Measurements from ENCODE around the gene TPO. TPM values are rescaled to one million over a fixed set of nuclear protein-coding genes. Genes with fewer than 3 reads are reported as not detected.

Gene TPO
- total RNA-seq, 1 donor from 2014 or later, result not detected

DNA sequence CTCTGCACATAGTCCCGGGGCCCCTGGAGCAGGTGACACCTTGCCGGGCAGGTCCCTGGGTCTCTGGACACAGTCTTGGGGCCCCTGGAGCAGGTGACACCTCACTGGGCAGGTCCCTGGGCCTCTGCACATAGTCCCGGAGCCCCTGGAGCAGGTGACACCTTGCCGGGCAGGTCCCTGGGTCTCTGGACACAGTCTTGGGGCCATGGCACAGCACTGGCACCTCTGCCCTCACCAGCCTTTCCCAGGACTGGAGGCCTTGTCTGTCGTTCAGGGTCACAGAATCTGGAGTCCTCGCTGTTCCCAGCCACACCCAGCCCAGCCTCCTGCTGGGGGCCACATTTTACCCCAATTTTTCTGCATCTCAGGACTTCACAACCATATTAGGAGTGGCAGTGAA is 2.2 kb downstream of the TPO start:
- DNase-seq (no peak), ATAC-seq (ENCODE audit: low read depth) (no peak)
- ChIA-PET POLR2A (no interaction called here), CTCF (no interaction called here)
- H3K27me3 Mint-ChIP-seq, result no peaks in the 10 kb centered on the region
- intact Hi-C loops (cut with micrococcal nuclease), result no loop called here
- H3K4me3 Mint-ChIP-seq, result no peak overlapping the region
- TF ChIP-seq, protein P1, sequence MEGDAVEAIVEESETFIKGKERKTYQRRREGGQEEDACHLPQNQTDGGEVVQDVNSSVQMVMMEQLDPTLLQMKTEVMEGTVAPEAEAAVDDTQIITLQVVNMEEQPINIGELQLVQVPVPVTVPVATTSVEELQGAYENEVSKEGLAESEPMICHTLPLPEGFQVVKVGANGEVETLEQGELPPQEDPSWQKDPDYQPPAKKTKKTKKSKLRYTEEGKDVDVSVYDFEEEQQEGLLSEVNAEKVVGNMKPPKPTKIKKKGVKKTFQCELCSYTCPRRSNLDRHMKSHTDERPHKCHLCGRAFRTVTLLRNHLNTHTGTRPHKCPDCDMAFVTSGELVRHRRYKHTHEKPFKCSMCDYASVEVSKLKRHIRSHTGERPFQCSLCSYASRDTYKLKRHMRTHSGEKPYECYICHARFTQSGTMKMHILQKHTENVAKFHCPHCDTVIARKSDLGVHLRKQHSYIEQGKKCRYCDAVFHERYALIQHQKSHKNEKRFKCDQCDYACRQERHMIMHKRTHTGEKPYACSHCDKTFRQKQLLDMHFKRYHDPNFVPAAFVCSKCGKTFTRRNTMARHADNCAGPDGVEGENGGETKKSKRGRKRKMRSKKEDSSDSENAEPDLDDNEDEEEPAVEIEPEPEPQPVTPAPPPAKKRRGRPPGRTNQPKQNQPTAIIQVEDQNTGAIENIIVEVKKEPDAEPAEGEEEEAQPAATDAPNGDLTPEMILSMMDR (IDR thresholded peaks at IDR 0.05), result no peak
- H3K36me3 Mint-ChIP-seq (ENCODE audit: low read depth), result no peaks in the 10 kb centered on the region
- no peaks in the 10 kb centered on the region for H3K9me3 Mint-ChIP-seq
- no peaks in the 10 kb centered on the region for H3K4me1 Mint-ChIP-seq
- H3K27ac Mint-ChIP-seq, result no peak overlapping the region

DNA sequence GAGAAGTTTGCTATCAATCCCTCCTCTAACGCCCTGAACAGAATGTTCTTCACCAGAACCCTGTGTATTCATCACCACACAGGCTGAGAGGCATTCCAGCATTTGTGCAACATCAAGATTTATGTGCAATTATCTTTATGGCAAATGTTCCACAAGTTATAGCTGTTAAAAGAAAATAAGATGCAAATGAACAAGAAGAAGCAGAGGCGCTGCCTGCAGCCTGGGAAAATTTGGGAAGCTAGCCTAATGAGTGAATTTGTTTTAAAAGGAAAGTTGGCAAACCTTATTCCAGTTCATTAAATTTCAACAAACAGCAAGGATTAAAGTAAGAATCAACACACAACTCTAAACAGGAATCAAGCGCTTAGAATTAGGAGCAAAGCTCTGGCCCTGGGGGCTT is 5.3 kb downstream of the TPO start:
- no peaks in the 10 kb centered on the region for H3K36me3 Mint-ChIP-seq (ENCODE audit: low read depth)
- ATAC-seq (ENCODE audit: low read depth) (no peak), DNase-seq (no peak)
- no peaks in the 10 kb centered on the region for H3K4me1 Mint-ChIP-seq
- TF ChIP-seq, protein P1 (IDR thresholded peaks at IDR 0.05), result no peak
- intact Hi-C loops (cut with micrococcal nuclease), result no loop called here
- H3K27ac Mint-ChIP-seq, result no peak overlapping the region
- H3K9me3 Mint-ChIP-seq, result no peaks in the 10 kb centered on the region
- CTCF ChIA-PET, result no interaction called here
- no peak overlapping the region for H3K4me3 Mint-ChIP-seq
- H3K27me3 Mint-ChIP-seq, result no peaks in the 10 kb centered on the region
- POLR2A ChIA-PET, result no interaction called here

DNA sequence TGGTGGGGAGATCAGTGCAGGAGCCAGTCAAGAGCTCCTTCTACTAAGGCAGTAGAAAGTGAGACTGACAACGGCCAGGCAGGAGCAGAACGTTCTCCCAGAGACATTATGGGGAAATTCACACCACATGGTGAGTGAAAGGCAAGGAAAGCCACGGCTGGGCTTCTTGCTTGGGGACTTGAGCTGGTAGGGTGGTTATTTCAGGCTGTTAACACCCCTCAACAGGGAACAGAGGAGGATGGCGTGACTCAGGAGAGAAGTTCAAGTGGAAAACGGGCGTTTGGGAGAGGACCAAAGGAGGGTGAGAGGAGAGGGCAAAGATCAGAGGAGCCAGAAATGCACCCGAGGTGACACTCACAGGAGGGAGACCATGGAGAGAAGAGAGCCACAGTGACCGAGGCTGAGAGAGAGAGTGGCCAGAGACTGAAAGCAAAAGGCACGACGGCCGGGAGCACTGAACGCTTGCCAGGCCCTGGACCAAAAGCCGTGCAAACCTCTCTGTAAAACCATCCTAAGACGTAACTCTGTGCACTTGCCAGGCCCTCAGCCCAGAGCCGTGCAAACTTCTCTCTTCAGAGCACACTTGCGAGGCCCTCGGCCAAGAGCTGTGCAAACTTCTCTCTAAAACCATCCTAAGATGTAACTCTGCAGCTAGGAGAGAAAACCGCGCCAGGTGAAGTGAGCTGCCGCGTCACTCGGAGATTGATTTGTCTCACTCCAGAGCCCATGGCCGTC is 7.7 kb downstream of the TPO start:
- no peak overlapping the region for H3K4me3 Mint-ChIP-seq
- H3K4me1 Mint-ChIP-seq, result no peaks in the 10 kb centered on the region
- ChIA-PET POLR2A (no interaction called here), CTCF (no interaction called here)
- TF ChIP-seq, protein P1 (IDR thresholded peaks at IDR 0.05), result no peak
- H3K36me3 Mint-ChIP-seq (ENCODE audit: low read depth), result no peaks in the 10 kb centered on the region
- no peak overlapping the region for H3K27ac Mint-ChIP-seq
- H3K9me3 Mint-ChIP-seq, result no peaks in the 10 kb centered on the region
- ATAC-seq (ENCODE audit: low read depth), result no peak
- H3K27me3 Mint-ChIP-seq, result no peaks in the 10 kb centered on the region
- DNase-seq, result no peak
- intact Hi-C loops (cut with micrococcal nuclease), result no loop called here

DNA sequence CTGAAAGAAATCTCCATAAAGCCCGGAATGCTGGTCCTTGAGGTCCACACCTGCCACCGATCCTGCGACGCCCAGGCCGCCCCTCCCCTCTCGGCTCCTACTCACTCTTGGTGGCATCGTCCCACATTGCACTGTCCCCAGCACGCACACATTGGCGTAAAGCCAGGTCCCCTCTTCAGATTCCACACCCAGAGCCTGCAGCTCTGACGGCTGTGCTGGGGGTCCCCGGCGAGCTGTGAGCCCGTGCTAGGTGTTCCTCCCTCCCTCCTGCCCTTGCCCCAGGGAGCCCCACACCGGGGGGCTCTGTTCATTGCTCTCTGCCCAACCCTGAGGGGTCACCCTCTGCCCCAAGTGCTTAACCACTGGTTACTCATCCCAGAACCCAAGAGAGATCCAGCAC is 8.5 kb downstream of the TPO start:
- CTCF ChIA-PET, result no interaction called here
- Mint-ChIP-seq H3K9me3 (no peaks in the 10 kb centered on the region), H3K4me3 (no peak overlapping the region), H3K27me3 (no peaks in the 10 kb centered on the region), H3K27ac (no peak overlapping the region), H3K36me3 (ENCODE audit: low read depth) (no peaks in the 10 kb centered on the region), H3K4me1 (no peaks in the 10 kb centered on the region)
- DNase-seq (no peak), ATAC-seq (ENCODE audit: low read depth) (no peak)
- TF ChIP-seq, protein P1 (IDR thresholded peaks at IDR 0.05), result no peak
- POLR2A ChIA-PET, result no interaction called here
- intact Hi-C loops (cut with micrococcal nuclease), result no loop called here

DNA sequence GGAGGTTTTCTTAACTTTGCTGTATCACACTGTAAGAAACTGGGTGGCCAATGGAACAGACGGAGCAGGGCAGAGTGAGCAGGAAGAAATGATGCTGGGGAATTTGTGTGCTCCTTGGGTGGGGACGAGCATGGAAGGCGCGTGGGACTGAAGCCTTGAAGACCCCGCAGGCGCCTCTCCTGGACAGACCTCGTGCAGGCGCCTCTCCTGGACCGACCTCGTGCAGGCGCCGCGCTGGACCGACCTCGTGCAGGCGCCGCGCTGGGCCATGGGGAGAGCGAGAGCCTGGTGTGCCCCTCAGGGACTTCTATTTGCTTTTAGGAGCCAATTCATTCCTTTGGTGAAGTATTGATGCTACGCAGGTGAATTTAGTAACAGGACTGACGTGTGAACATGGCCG is 8.9 kb downstream of the TPO start:
- DNase-seq (no peak), ATAC-seq (ENCODE audit: low read depth) (no peak)
- no peaks in the 10 kb centered on the region for H3K27me3 Mint-ChIP-seq
- TF ChIP-seq, protein P1 (IDR thresholded peaks at IDR 0.05), result no peak
- no peak overlapping the region for H3K27ac Mint-ChIP-seq
- no peaks in the 10 kb centered on the region for H3K4me1 Mint-ChIP-seq
- H3K36me3 Mint-ChIP-seq (ENCODE audit: low read depth), result no peaks in the 10 kb centered on the region
- CTCF ChIA-PET, result no interaction called here
- intact Hi-C loops (cut with micrococcal nuclease), result no loop called here
- POLR2A ChIA-PET, result no interaction called here
- no peak overlapping the region for H3K4me3 Mint-ChIP-seq
- no peaks in the 10 kb centered on the region for H3K9me3 Mint-ChIP-seq

All from activated B cell treated with CpG ODN at 0.5 μM for 24 hours (primary cell).